Measurements from ENCODE around the gene METTL4. TPM values are rescaled to one million over a fixed set of nuclear protein-coding genes. Genes with fewer than 3 reads are reported as not detected.
"Not testable (repeated sequence)": the region's sequence is repeated elsewhere in the genome, so short reads cannot be mapped to it uniquely, and the experiment has no call there.

Gene METTL4
- total RNA-seq, 2 experiments from 2014 or later = 20.6 to 22.2 TPM

- CTCF ChIA-PET = no interaction called here
- POLR2A ChIA-PET = no interaction called here
Measured at GRCh38 chr18:2532797-2533196, 38.5 kb downstream of the METTL4 start.

GRCh38 chr18:2531751-2532150 is 39.6 kb downstream of the METTL4 start:
- CTCF ChIA-PET = interaction anchor here (0.6 kb wide), 1 partner anchor 849 kb away, joined by 3 read pairs; no protein-coding TSS in a partner anchor
- POLR2A ChIA-PET = no interaction called here

GRCh38 chr18:2529154-2529553 is 42.2 kb downstream of the METTL4 start:
- ChIA-PET CTCF (no interaction called here), POLR2A (no interaction called here)

GRCh38 chr18:2526329-2526728 is 45.0 kb downstream of the METTL4 start:
- ChIA-PET POLR2A (no interaction called here), CTCF (no interaction called here)

- POLR2A ChIA-PET = not testable (repeated sequence)
- CTCF ChIA-PET = interaction anchor here (1.1 kb wide), 1 partner anchor 85 kb away, joined by 3 read pairs; no protein-coding TSS in a partner anchor
Measured at GRCh38 chr18:2524794-2525198, 46.5 kb downstream of the METTL4 start.

- ChIA-PET POLR2A (no interaction called here), CTCF (no interaction called here)
Measured at GRCh38 chr18:2522112-2522511, 49.2 kb downstream of the METTL4 start.

- ChIA-PET POLR2A (no interaction called here), CTCF (no interaction called here)
Measured at GRCh38 chr18:2518473-2518872, 52.8 kb downstream of the METTL4 start.

DNA sequence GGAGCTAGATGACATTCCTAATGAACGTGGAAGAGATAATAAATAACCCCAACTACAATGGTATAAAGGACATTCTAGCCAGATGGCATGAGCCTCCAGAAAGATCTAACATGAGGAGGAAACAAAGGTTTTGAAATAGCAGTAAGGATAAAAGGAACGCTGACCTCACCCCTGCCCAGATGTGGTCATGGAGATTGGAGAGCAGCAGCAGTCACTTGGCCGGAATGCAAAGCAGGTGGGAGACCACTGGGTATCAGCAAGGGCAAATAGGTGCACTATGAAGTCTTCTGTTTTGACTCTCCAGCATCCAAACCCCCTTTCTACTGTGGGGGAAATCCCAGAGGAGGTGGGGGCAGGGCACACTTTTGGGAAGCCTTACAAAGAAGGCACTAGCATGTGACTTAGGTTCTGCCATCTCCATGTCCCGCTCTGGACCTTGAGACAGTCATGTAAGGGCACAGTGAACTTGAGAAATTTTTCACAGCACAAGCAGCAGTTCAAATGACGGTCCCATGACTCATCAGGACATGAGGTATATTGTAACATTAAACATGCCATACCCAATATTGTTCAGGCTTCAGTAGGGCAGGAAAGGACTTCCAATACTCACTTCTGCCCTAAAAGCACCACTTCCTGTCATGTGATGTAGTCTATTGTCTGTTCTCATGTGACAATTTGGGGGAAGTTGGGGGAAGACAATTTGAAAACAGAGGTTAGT is 55.2 kb downstream of the METTL4 start:
- POLR2A ChIA-PET = no interaction called here
- CTCF ChIA-PET = no interaction called here

- ChIA-PET POLR2A (no interaction called here), CTCF (no interaction called here)
Measured at GRCh38 chr18:2515171-2515787, 56.0 kb downstream of the METTL4 start.

GRCh38 chr18:2513616-2514015 is 57.7 kb downstream of the METTL4 start:
- ChIA-PET POLR2A (no interaction called here), CTCF (no interaction called here)

GRCh38 chr18:2512059-2512458 is 59.2 kb downstream of the METTL4 start:
- POLR2A ChIA-PET = no interaction called here
- CTCF ChIA-PET = no interaction called here

DNA sequence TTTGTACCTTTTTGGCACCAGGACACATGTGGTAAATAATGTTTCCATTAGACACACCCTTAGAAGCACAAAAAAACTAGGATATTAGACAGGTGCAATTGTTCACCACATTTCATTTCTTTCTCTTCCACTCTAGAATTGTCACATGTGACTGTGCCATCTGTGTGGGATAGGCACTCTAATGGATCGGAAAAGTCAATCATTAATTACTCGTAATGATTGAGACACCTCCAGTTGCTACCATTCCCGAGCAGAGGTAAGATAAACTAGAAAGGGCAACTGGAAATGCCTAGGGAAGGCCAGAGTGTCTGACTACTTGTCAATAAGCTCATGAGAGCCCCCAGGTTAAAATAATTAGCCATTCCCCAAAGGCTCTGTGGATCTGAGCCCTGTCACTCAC is 59.9 kb downstream of the METTL4 start:
- ChIA-PET POLR2A (no interaction called here), CTCF (interaction anchor here (1.0 kb wide), 1 partner anchor 15 kb away, joined by 3 read pairs; no protein-coding TSS in a partner anchor)

GRCh38 chr18:2510416-2510815 is 60.9 kb downstream of the METTL4 start:
- ChIA-PET POLR2A (no interaction called here), CTCF (interaction anchor here (1.0 kb wide), 1 partner anchor 14 kb away, joined by 3 read pairs; no protein-coding TSS in a partner anchor)

DNA sequence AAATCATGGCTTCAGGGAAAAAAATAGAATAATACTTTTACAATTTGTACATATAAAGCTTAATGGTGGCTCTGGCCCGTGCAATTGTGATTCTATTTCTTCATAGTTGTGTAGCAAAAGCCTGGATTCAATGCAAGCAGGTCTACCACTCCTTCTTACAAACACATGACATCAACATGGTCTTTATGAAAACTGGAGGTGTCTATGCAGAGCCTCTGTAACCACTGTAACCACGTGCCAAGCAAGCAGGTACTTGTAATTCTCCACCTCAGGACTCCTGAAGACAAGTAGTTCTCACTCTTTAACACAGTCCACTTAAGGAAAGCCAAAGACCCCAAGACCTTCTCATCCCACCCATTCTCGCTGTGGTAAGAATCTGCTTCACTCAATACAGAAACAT is 62.6 kb downstream of the METTL4 start:
- ChIA-PET POLR2A (no interaction called here), CTCF (no interaction called here)

GRCh38 chr18:2508155-2508554 is 63.1 kb downstream of the METTL4 start:
- CTCF ChIA-PET = no interaction called here
- POLR2A ChIA-PET = no interaction called here

DNA sequence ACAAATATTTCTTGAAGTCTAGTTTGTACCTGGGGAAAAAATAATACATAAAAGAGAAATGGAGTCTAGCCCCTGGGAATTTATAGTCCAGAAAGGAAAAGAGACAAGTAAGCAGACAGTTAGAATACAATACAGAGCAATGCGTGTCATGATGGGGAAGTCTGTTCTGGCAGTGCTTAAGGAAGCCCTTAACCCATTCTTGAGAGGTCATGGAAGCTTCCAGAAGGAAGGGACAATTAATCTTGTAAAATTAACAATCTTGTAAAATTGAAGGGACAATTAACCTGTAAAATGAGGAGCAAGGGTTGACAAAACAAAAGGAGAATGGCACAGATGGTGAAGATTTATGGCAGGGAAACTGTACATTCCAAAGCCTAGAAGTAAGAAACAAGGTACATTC is 66.7 kb downstream of the METTL4 start:
- POLR2A ChIA-PET = no interaction called here
- CTCF ChIA-PET = no interaction called here

DNA sequence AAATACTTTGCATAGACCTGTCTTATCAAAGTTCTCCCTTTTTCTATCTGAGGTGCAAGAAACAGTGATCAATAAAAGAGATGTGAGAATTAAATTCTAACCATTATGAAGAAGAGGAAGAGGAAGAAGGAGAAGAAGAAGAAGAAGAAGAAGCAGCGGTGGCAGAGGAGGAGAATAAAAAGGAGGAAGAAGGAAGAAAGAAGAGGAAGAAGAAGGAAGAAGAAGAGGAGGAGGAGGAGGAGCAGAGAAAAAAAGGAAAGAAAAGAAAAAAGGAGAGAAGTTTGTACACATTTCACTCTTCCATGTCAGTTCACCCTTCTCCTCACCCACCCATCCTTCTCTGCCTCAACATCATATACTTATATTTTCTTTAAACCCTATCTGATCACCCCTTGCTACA is 68.4 kb downstream of the METTL4 start:
- CTCF ChIA-PET = no interaction called here
- POLR2A ChIA-PET = no interaction called here

DNA sequence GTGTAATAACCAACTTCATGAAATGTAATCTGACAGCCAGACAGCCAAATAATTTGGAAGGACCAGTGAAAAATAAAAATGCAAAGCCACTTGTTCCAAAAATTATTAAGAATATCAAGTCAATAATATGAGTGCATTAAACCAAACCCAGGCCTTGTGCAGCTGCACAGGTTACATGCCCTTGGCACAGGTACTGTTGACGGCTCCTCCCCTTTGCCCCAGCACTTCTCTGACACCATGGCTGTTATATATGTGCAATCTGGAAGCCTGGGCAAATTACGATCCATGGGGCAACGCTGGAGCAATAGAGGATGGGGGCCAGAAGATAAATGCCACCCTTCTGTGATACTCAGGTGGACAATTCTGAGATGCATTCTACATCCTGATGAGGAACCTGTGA is 68.9 kb downstream of the METTL4 start:
- CTCF ChIA-PET = no interaction called here
- POLR2A ChIA-PET = no interaction called here

DNA sequence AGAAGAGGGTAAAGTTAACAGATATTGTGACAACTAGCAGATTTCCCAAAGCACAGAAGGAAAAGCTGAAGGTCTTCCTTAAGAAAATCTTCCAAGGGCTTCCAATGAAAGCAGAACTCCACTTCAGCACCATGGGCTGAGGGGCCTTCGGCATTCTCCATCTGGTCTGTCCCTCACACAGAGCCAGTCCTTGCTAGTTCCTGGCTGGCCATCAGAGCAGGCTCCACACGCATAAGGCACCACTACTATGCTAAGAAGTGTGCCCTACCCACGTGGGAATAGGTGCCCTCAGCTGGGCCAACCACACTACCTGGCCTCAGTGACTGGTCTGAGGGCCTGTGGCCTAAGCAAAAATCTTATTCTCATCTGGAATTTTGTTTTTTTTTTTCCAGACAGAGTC is 73.5 kb downstream of the METTL4 start:
- ChIA-PET POLR2A (no interaction called here), CTCF (no interaction called here)

GRCh38 chr18:2495381-2495780 is 75.9 kb downstream of the METTL4 start:
- ChIA-PET POLR2A (no interaction called here), CTCF (no interaction called here)

- POLR2A ChIA-PET = no interaction called here
- CTCF ChIA-PET = interaction anchor here (0.6 kb wide), 1 partner anchor 1500 kb away, joined by 3 read pairs; no protein-coding TSS in a partner anchor
Measured at GRCh38 chr18:2494921-2495320, 76.4 kb downstream of the METTL4 start.

All from activated CD8-positive, alpha-beta memory T cell treated with anti-CD3 and anti-CD28 coated beads for 36 hours (primary cell).